Ascending aorta (tissue), 2 donors: ENCODE data around the gene PTPRK. TPM values are rescaled to one million over a fixed set of nuclear protein-coding genes. Genes with fewer than 3 reads are reported as not detected.

Experiments used
- DNase-seq, 2 donors: peaks; one replicate each; pipeline ENCODE4 v3.0.0-alpha.2; 2019; ENCODE audit warnings: low spot score in 2 of 2
- H3K27ac ChIP-seq, 2 donors: fragments of 200-600 bp; sonication (generic); one replicate each; pipeline ENCODE4 v1.5.1; 2016 to 2017; ENCODE audit warnings: mild to moderate bottlenecking in 1 of 2
- H3K27me3 ChIP-seq: fragments of 200-600 bp; sonication (generic); one replicate; pipeline ENCODE4 v1.5.1; 2017
- H3K36me3 ChIP-seq, 2 donors: fragments of 200-600 bp; sonication (generic); one replicate each; pipeline ENCODE4 v1.5.1; 2016
- H3K4me1 ChIP-seq, 2 donors: fragments of 200-600 bp; sonication (generic); one replicate each; pipeline ENCODE4 v1.5.1; 2016 to 2017; ENCODE audit warnings: mild to moderate bottlenecking in 1 of 2
- H3K4me3 ChIP-seq, 2 donors: fragments of 200-600 bp; sonication (generic); one replicate each; pipeline ENCODE4 v1.5.1; 2016 to 2017; ENCODE audit warnings: mild to moderate bottlenecking in 1 of 2
- H3K9me3 ChIP-seq, 2 donors: fragments of 200-600 bp; sonication (generic); one replicate each; pipeline ENCODE4 v1.5.1; 2016
- intact Hi-C: fragments of 100-400 bp; cut with DNase I; formaldehyde crosslinking; loops from one replicate; pipeline ENCODE4 v1.15.1; 2023
- total RNA-seq: library from RNA; depleted of rRNA; stranded (reverse); fragments of >200 nt; gene quantifications from one replicate; pipeline ENCODE4 v1.1.0, GENCODE V29; 2016
- TF ChIP-seq, protein P1 (sequence below), 3 experiments: fragments of 200-600 bp in 2 of 3; fragments of 450-650 bp in 1 of 3; sonication (generic) in 2 of 3; IDR thresholded peaks; one replicate each; pipeline ENCODE4 v1.5.1; 2016 to 2019; ENCODE audit warnings: antibody characterized with exemption in 3 of 3, mild to moderate bottlenecking in 1 of 3, moderate library complexity in 1 of 3

The PTPRK gene
- total RNA-seq, 1 donor from 2014 or later, result 73.1 TPM

DNA sequence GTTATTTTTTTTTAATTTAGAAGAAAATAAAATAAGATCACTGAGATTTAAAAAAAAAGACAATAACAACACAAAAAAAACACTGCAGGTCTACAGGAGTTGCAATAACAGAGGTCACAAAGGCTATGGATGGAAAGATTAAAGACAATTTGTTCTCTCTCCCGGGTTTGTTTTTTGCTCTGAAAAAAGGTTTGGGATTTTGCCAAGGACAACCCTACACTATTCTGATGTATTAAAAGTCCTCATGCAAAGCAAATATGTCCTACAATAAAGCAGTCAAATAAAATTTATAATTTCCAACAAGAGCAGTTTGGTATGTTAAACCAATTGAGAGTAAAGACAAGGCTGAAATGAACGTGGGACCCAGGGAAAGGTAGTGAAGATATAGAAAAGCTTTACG is 55.6 kb downstream of the PTPRK start:
- H3K36me3 ChIP-seq, result no peaks in the 10 kb centered on the region
- no peaks in the 10 kb centered on the region for H3K27me3 ChIP-seq
- H3K27ac ChIP-seq, result no peak overlapping the region
- TF ChIP-seq, protein P1, sequence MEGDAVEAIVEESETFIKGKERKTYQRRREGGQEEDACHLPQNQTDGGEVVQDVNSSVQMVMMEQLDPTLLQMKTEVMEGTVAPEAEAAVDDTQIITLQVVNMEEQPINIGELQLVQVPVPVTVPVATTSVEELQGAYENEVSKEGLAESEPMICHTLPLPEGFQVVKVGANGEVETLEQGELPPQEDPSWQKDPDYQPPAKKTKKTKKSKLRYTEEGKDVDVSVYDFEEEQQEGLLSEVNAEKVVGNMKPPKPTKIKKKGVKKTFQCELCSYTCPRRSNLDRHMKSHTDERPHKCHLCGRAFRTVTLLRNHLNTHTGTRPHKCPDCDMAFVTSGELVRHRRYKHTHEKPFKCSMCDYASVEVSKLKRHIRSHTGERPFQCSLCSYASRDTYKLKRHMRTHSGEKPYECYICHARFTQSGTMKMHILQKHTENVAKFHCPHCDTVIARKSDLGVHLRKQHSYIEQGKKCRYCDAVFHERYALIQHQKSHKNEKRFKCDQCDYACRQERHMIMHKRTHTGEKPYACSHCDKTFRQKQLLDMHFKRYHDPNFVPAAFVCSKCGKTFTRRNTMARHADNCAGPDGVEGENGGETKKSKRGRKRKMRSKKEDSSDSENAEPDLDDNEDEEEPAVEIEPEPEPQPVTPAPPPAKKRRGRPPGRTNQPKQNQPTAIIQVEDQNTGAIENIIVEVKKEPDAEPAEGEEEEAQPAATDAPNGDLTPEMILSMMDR (IDR thresholded peaks at IDR 0.05), result no peak
- intact Hi-C loops, result no loop called here
- no peaks in the 10 kb centered on the region for H3K4me1 ChIP-seq
- DNase-seq, result no peak
- no peaks in the 10 kb centered on the region for H3K9me3 ChIP-seq
- H3K4me3 ChIP-seq, result no peak overlapping the region

DNA sequence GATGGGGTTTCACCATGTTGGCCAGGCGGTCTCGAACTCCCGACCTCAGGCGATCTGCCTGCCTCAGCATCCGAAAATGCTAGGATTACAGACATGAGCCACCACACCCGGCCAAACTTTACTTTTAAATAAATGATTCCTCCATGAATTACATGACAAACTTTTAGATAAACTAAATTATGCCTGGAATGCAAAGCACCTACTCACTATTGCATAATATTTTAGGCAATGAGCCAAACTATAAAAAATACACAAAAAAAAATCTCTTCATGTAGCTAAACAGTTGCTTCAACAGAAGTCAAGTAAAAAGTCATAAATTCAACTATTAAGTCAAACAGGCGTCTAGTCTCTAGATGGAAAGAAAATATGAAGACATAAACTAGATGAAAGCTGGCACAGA is 56.5 kb downstream of the PTPRK start:
- H3K27me3 ChIP-seq, result no peaks in the 10 kb centered on the region
- H3K9me3 ChIP-seq, result no peaks in the 10 kb centered on the region
- DNase-seq, result no peak
- intact Hi-C loops, result no loop called here
- H3K27ac ChIP-seq, result no peak overlapping the region
- no peaks in the 10 kb centered on the region for H3K4me1 ChIP-seq
- TF ChIP-seq, protein P1 (IDR thresholded peaks at IDR 0.05), result no peak
- H3K36me3 ChIP-seq, result no peaks in the 10 kb centered on the region
- no peak overlapping the region for H3K4me3 ChIP-seq

DNA sequence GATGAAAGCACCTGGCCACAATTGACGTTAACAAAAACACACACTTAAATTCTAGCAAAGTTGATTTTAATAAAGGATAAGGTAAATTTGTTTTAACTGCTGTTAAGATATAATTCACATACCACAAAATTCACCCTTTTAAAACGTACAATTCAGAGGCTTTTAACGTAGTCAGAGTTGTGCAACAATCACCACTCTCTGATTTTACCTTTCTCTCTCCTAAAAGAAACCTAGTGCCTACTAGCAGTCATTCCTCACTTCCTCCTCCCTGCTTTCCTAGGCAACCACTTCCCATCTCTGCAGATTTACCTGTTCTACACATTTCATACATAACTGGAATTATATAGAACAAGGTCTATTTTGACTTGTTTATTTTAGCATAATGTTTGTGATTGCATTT is 58.9 kb downstream of the PTPRK start:
- DNase-seq, result no peak
- no peaks in the 10 kb centered on the region for H3K27me3 ChIP-seq
- TF ChIP-seq, protein P1 (IDR thresholded peaks at IDR 0.05), result no peak
- H3K36me3 ChIP-seq, result no peaks in the 10 kb centered on the region
- H3K27ac ChIP-seq, result no peak overlapping the region
- intact Hi-C loops, result no loop called here
- H3K9me3 ChIP-seq, result no peaks in the 10 kb centered on the region
- no peak overlapping the region for H3K4me3 ChIP-seq
- no peaks in the 10 kb centered on the region for H3K4me1 ChIP-seq

DNA sequence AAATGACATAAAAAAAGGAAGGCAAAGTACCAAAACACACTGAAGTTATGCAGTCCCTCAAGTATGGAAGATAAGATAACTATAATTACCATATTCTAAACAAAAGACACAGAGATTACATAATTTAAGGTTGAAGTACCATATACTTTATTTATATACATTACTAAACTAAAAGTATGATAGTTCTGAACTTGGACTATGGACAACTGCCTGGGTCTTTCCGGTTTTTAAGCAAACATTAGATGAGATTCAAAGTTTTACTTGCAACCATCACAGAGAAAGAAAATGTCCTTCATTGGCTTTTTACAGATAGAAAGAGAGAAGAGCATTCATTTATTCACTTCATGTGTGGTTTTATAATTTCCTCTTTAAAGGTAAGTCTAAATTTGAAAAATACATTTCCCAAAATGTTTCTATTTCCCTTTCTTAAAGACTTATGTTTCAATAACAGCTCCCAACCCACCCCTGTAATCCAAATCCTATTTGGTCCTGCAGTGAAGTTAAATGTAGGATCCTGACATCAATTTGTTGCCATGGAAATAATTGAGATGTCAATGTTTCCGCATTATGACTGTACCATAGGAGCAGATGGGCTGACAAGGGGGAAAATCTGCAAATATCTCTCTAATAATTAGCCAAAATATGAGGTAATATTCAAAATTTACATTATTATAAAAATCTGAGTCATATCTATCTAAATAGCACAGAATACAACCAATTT is 63.7 kb downstream of the PTPRK start:
- H3K27me3 ChIP-seq, result no peaks in the 10 kb centered on the region
- DNase-seq, result no peak
- intact Hi-C loops, result no loop called here
- TF ChIP-seq, protein P1 (IDR thresholded peaks at IDR 0.05), result no peak
- H3K27ac ChIP-seq, result no peak overlapping the region
- no peak overlapping the region for H3K4me3 ChIP-seq
- no peaks in the 10 kb centered on the region for H3K36me3 ChIP-seq
- H3K4me1 ChIP-seq, result no peaks in the 10 kb centered on the region
- H3K9me3 ChIP-seq, result no peaks in the 10 kb centered on the region

DNA sequence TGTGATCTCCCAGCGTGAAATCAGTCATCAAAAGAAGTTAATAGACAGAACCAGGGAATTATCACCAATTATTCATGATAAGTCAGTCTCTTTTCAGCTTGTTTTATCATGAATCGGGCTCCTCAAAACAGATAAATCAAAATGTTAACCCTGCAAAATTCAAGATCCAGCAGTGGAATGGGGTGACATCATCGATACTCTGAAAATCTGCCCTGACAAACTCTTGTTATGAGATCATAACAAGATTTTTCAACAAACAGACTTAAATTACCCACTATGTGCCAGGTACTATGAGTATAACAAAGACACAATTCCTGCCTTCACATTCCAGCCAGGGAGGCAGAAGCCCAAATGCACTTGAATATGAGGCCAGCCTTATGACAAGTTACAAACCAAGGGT is 64.4 kb downstream of the PTPRK start:
- TF ChIP-seq, protein P1 (IDR thresholded peaks at IDR 0.05), result no peak
- Histone ChIP-seq H3K27ac (no peak overlapping the region), H3K36me3 (no peaks in the 10 kb centered on the region), H3K27me3 (no peaks in the 10 kb centered on the region), H3K4me3 (no peak overlapping the region), H3K4me1 (no peaks in the 10 kb centered on the region), H3K9me3 (no peaks in the 10 kb centered on the region)
- no peak for DNase-seq
- intact Hi-C loops, result no loop called here

DNA sequence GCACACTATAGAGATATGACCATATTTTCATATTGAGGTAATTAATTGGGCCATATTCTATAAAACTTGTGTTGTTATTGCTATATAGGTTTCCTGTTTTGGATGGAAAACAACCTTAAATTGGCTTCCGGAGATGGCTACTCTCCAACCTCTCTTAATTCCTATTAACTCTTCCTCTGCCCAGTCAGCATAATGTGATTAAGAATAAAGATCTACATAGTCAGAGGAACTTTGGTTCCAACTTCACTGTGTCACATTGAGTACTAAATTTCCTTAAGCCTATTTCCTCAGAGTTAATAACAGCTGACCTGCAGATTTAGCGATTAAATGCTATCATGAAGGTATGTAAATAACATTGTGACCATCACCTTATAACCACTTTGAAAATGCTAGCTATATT is 67.7 kb downstream of the PTPRK start:
- TF ChIP-seq, protein P1 (IDR thresholded peaks at IDR 0.05), result no peak
- no peaks in the 10 kb centered on the region for H3K4me1 ChIP-seq
- H3K27ac ChIP-seq, result no peak overlapping the region
- no peak for DNase-seq
- intact Hi-C loops, result no loop called here
- no peaks in the 10 kb centered on the region for H3K36me3 ChIP-seq
- H3K27me3 ChIP-seq, result no peaks in the 10 kb centered on the region
- no peaks in the 10 kb centered on the region for H3K9me3 ChIP-seq
- H3K4me3 ChIP-seq, result no peak overlapping the region
